Activated T-cell treated with anti-CD3 and anti-CD28 coated beads, Interleukin-2, amount 50 U/mL, for 48 hours (primary cell): Measurements from ENCODE around the gene C18orf54.
A peak's percentile ranks its signal among the peaks of the same experiment; 100 is the strongest.

Experiments used
- DNase-seq, 2 experiments: peaks; one replicate each; pipeline ENCODE4 v3.0.0-alpha.2; 2020

C18orf54 gene

DNA sequence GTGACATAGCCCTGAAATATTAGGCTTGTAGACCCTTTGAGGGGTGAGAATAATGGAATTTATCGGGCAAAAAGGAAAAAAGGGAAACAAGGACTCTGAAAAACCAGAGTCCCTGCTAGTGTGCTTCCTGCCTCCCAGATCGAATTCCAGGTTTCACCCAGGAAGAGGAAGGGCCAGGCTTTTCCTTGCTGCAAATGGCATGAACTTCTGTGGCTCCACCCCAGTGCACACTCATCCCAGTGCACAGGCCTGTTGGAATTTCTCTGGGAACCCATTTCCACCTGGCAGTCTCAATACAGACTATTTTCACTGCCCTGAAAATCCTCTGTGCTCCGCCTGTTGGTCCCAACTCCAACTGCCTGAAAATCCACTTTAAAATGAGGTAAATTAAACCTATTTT is 29.9 kb downstream of the C18orf54 start:
- DNase-seq, result no peak

DNA sequence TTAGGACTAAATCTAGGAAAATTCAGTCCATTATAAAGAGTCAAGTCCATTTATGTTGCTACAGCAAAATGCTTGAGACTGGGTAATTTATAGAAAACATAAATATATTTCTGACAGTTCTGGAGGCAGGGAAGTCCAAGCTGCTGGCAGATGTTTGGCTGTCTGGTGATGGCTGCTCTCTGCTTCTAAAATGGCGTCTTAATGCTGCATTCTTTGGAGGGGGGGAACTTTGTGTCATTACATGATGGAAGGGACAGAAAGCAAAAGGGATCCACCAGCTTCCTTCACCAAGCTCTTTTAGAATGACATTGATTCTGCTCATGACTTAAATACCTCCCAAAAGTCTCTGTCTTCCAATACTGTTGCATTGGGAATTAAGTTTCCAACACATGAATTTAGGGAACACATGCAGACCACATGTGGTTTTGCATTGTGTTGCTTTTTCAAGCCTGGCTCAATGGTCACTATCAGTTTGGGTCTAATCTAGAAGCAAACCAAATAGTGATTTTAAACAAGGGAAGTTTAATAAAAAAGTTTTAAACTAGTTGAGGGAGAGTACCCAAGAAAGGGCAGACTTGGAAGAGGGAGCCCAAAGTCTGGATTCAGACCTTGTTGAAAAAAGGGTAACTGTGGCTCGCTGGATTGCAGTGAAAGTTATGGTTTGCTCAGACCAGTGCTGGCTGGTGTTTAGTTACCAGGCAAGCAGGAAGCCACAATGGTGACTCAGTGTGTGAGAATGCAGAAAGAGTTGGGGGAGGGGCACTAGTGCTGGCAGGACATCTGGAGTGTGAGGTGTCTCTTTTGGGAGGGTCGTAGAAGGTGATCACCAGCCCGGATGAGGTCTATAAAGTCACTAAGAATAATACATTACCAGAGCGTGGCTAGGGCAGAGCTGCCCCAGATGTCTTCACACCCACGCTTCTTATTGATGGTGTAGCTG is 30.8 kb downstream of the C18orf54 start:
- DNase-seq, result peak; percentile 35 to 45

DNA sequence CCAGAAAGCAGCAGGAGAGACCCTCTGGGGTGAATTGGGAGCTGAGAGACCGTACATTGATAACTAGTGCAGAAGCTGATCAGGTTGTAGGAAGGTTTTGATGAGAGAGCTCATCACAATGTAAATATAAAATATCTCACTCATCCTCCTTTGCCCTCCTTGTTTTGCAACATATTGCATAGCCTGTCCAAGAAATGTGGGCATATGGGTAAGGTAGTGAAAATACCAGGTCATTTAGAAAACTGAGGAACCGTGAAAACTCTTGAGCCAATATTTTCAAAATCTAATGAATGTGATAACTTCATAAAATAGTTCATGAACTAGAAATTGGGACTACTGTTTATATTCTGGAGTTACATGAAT is 31.4 kb downstream of the C18orf54 start:
- no peak for DNase-seq

DNA sequence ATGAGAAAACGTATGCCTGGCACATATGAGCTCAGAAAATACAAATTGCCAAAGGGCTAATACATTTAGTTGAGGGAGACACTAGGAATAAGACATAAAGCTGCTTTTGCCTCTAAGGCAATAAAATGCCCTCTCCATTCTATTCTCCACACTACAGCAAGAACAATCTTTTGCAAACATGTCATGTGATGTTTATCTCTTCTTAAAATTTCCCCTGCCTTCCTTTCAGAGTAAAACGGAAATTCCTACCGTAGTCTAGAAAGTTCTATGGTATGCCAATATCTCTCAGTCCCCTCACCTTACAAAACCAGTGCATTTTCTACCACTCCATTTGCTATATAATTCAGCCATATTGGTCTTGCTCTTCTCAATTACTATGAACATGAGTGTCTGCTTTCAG is 33.1 kb downstream of the C18orf54 start:
- no peak for DNase-seq

DNA sequence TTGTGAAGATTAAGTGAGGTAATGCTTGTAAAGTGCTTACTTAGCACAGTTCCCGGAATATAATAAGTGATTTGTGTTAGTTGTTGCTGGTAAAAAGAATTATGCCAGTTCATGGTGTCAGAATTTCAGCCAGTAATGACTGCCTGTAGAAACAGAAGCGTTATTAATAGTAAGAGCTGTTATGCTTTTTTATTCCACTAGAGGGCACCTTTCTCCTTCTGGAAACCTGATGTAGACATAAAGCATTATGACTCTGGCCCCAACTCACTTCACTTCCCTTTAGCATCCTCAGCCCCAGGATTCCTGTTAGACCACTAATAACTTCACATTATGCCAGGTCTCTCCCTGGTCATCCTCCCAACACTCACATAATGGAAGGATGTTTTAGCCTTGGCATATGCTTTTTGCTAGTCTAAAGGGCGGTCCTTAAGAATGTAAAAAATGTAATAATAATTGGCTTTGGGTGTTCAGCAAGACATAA is 34.9 kb downstream of the C18orf54 start:
- DNase-seq, result no peak

DNA sequence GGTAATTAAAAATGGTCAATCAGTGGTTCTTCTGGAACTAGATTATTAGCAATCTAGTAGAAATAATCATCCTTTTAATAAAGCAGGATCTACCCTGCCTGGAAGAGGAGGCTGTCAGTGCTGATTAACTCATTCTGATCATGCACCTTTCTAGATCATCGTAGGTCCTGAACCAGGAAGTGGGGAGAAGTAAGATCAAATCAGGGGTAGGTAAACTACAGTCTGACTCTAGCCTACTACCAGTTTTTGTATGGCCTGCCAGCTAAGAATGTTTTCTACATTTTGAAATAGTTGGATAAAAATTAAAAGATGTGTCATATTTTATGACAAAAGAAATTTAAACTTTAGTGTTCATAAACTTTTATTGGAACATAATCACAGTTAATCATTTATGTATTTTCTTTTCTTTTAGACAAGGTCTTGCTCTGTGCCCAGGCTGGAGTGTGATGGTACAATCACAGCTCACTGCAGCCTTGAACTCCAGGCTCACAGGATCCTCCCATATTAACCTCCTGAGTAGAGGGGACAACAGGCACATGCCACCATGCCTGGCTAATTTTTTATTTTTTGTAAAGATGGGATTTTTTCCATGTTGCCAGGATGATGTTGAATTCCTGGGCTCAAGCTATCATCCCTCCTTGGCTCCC is 36.1 kb downstream of the C18orf54 start:
- no peak for DNase-seq

DNA sequence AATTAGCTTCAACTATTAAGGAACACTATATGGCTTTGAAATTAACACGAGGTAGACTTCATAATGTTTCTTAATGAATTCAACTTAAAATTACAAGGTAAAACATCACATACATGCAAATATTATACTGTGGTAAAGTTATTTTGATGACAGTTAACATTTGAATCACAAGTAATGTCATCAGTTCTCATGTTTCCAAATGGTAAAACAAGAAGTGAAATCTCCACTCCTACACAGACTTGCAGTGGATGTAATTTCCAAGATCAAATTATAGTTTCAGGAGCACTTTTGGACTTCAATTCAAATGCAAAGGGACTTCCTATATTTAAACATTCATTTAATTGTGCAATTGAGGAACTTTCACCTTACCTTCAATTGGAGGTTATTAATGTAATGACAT is 39.1 kb downstream of the C18orf54 start:
- DNase-seq, result no peak

DNA sequence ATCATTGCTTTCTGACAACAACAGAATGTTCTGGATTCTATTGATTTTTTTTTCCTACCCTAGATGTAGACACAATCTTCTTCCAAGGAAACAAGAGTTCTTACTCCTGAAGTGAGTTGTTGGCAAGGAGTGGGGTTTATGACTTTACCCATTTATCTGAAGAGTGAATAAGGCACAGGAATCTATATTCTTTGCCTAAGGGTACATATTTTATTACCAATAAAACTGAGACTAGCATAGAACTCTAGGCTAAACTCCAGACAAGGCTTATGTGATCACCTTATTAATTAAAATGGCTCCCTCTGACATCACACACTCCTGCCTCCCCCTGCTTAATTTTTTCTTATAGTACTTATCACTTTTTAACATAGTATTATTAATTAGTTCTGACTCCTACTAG is 47.6 kb downstream of the C18orf54 start:
- DNase-seq, result no peak

DNA sequence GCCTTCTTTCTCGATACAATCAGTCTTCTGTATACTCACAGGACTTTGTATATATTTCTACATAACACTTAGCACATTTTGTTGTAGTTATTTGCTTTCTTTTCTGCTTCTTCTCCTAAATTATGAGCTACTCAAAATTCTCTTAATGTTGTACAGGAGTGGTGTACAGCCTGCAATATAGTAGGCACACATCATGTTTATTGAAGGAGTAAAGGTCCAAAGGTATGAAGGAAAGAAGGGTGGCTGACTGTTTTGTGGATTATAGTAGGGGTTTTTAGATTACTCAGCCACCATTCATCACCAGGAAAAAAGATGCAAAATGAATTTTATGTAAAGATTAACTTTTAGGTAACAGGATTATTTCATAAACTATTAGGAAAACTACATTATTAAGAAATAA is 54.1 kb downstream of the C18orf54 start:
- no peak for DNase-seq

DNA sequence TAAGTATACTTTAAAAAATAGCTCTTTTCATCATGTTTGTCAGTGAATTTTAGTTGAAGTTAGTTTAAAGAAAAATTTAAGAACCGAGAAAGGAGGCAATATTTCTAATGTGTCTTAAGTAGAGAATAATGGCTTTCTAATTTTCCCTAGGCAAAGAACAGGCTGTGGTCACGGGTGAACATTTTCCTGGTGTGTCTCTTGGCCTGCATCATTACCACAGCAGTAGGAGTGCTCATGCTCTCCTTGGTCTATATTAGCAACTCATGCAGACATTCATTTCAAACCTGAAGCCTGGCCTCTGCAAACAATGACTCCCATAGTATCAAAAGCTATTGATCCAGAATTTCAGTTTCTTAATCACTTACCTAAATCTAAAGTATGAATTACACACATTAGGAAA is 57.4 kb downstream of the C18orf54 start:
- DNase-seq, result no peak

DNA sequence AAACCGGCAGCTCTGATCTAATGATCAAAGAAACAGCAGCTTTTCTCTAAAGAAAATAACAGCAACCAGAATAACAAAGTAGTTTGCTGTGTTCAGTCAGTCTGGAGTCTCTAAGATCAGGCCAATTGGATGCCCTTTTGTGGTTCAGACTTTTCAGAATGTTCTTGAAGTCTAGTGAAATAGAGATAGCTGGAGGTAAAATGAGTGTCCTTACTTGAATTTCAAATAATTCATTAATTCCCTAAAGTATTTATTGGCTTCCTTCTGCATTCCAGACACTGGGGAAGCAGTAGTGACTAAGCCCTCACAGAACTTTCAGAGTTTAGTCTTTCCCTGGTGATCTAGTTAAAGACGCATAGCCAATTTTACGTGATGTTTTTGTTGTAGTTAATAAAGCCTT is 58.7 kb downstream of the C18orf54 start:
- no peak for DNase-seq

DNA sequence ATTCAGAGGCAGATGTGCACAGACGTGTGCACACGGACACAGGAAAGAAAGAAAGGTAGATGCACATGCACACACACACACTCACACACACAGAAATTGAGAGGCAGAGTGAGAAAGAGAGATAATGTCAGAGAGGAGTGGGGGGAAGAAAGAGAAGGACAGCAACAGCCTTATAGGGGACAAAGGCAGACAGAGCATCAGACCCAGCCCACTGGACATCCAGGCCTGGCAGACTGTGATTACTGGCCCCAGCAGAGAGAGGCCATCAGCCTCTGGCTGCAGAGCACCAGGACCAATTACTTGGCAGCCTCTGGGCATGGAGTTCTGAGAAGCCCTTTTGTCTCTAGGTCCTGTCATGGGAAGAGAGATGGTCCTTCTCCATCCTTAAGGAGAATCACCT is 66.1 kb downstream of the C18orf54 start:
- DNase-seq, result no peak

DNA sequence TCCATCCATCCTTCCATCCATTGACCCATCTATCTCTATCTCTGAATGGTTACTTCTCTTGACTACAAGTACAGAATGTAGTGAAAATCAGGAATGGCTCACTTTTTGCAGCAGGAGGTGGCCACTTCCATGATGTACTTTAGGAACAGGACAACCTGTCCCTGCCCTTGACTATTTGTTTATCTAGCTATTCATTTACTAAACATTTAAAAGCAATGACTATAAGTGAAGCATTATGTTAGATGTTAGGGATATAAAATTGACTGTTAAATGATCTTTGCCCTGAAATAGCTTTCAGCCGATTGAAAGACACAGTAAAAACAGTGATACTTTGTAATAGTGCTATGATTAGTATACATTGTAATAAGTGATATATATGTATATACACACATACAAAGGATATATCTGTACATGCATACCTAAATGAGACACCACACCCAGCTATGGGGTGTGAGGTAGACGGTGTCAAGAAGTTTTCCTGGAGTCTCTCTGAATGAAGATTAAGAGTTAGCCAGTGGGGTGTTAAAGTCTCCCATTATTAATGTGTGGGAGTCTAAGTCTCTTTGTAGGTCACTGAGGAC is 68.5 kb downstream of the C18orf54 start:
- DNase-seq, result no peak
